ENCODE measurements around the gene NFATC2IP.

- TF ChIP-seq CTCF (IDR thresholded peaks at IDR 0.05; ENCODE audit: poor library complexity, severe bottlenecking) (no peak), EZH2 (IDR thresholded peaks at IDR 0.05; ENCODE audit: borderline replicate concordance, insufficient read depth, low read length, poor library complexity, severe bottlenecking) (no peak), TAF1 (IDR thresholded peaks at IDR 0.05; ENCODE audit: low read depth) (no peak), SMC3 (conservative IDR thresholded peaks at IDR 0.05; ENCODE audit: poor library complexity) (no peak), REST (IDR thresholded peaks at IDR 0.05; ENCODE audit: borderline replicate concordance) (no peak), MXI1 (conservative IDR thresholded peaks at IDR 0.05; ENCODE audit: poor library complexity, severe bottlenecking) (no peak), RAD21 (conservative IDR thresholded peaks at IDR 0.05) (no peak)
These were observed 7.5 kb upstream of the NFATC2IP start for GRCh38 chr16:28943281-28943680.

Data from neural cell (in vitro differentiated cells).